ENCODE data around the gene VIT.
"Not testable (repeated sequence)": the region's sequence is repeated elsewhere in the genome, so short reads cannot be mapped to it uniquely, and the experiment has no call there.

Gene VIT

GRCh38 chr2:36802952-36803351 is 106.4 kb downstream of the VIT start:
- DNase-seq = no peak

GRCh38 chr2:36805635-36806224 is 109.2 kb downstream of the VIT start:
- no peak for DNase-seq

- no peak for DNase-seq
These were observed 110.8 kb downstream of the VIT start for GRCh38 chr2:36807223-36807886.

- no peak for DNase-seq
These were observed 112.0 kb downstream of the VIT start for GRCh38 chr2:36808386-36809068.

GRCh38 chr2:36809069-36809445 is 112.5 kb downstream of the VIT start:
- DNase-seq = no peak

- DNase-seq = no peak
These were observed 114.6 kb downstream of the VIT start for GRCh38 chr2:36811071-36811470.

GRCh38 chr2:36812196-36812595 is 115.7 kb downstream of the VIT start:
- DNase-seq = no peak

- DNase-seq = no peak
These were observed 122.0 kb downstream of the VIT start for GRCh38 chr2:36818542-36818941.

GRCh38 chr2:36819095-36819711 is 122.7 kb downstream of the VIT start:
- no peak for DNase-seq

- DNase-seq = no peak
These were observed 124.6 kb downstream of the VIT start for GRCh38 chr2:36820942-36821605.

- no peak for DNase-seq
These were observed 127.4 kb downstream of the VIT start for GRCh38 chr2:36823862-36824261.

GRCh38 chr2:36824273-36824672 is 127.8 kb downstream of the VIT start:
- DNase-seq = no peak

GRCh38 chr2:36824683-36825082 is 128.2 kb downstream of the VIT start:
- not testable (repeated sequence) for DNase-seq

- no peak for DNase-seq
These were observed 134.7 kb downstream of the VIT start for GRCh38 chr2:36831185-36831584.

GRCh38 chr2:36834203-36834602 is 137.7 kb downstream of the VIT start:
- no peak for DNase-seq

- DNase-seq = no peak
These were observed 138.4 kb downstream of the VIT start for GRCh38 chr2:36834731-36835524.

GRCh38 chr2:36839976-36840617 is 143.6 kb downstream of the VIT start:
- no peak for DNase-seq

- no peak for DNase-seq
These were observed 147.3 kb downstream of the VIT start for GRCh38 chr2:36843838-36844237.

- DNase-seq = no peak
These were observed 152.8 kb downstream of the VIT start for GRCh38 chr2:36849265-36849664.

- no peak for DNase-seq
These were observed 157.7 kb downstream of the VIT start for GRCh38 chr2:36854241-36854640.

GRCh38 chr2:36855429-36855828 is 158.9 kb downstream of the VIT start:
- DNase-seq = no peak
